GM19468 (cell line): ENCODE results near the gene FYN.

ENCODE experiments used
- ATAC-seq: cut with Tn5 transposase; IDR thresholded peaks from one replicate; pipeline ENCODE4 v1.9.1; 2021; ENCODE audit warnings: mild to moderate bottlenecking, moderate library complexity, moderate number of reproducible peaks; ENCODE audit not compliant: unreplicated experiment; ENCODE audit errors: extremely low read depth

Gene FYN

GRCh38 chr6:111625099-111625416 lies 248.2 kb downstream of the FYN start:
- ATAC-seq, result no peak

GRCh38 chr6:111624401-111625098 lies 248.7 kb downstream of the FYN start:
- no peak for ATAC-seq

DNA sequence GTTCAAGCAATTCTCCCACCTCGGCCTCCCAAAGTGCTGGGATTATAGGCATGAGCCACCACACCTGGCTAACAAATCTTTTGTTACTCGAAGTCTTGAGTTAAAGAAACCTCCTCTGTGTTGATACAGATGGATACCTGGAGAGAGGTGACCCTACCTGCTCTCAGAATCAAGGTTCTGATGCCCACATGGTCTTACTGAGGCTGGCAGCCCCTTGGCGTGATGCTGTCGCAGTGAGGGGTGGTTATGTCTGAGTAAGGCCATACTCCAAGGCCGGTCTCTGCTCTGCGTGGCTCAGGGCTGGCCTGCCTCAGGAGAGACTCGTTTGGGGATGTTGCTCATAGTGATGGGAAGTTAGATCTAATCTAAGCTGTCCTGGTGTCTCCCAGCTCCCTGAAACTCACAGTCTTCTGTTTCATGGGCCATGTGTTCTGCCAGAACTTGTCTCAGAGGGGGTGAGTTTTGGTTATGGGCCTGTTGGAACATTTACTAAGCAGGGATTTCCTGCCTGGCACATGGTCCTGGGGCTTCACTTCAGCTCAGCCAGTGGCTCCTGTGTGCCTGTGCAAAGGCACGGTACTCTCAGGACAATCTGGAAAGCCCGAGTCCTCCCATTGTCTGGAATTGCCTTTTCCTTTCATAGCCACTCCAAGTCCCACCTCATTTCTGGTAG lies 250.1 kb downstream of the FYN start:
- ATAC-seq, result no peak

DNA sequence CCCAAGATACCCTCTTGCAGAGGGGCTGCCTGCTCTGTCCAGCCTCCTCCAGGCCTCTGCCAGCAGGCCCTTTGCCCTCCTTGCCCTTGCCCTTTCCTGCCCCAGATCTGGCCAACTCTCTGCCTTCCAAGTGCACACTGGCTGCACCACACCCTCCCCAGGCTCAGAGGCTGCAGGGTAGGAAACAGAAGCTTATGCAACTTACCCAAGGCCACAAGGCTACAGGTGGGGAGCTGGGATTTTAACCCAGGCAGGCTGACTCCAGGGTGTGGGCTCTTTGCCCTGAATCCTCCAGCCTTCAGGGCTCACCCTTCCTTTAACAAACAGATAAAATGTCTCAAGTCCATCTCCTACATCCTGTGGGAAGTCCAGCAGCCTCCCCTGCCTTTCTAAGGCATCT lies 253.1 kb downstream of the FYN start:
- no peak for ATAC-seq

DNA sequence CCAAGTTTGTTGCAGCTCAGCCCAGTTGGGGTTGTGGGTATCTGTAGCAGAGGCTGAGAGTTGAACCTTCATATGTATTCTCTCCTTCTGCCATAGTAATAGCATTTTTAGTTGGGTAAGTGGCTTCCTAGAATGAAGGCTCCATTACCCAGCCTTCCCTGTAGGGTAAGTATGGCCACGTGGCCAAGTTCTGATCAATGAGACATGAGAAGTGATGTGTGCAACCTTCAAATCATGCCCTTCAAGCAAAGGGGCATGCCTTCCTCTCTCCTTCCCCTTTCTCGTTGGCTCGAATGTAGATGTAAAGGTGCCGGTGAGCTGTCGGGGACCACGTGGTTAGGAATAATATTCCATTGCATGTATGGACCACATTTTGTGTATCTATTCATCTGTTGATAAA lies 254.8 kb downstream of the FYN start:
- ATAC-seq, result no peak

- no peak for ATAC-seq
Measured at GRCh38 chr6:111617149-111617548, 256.1 kb downstream of the FYN start.

DNA sequence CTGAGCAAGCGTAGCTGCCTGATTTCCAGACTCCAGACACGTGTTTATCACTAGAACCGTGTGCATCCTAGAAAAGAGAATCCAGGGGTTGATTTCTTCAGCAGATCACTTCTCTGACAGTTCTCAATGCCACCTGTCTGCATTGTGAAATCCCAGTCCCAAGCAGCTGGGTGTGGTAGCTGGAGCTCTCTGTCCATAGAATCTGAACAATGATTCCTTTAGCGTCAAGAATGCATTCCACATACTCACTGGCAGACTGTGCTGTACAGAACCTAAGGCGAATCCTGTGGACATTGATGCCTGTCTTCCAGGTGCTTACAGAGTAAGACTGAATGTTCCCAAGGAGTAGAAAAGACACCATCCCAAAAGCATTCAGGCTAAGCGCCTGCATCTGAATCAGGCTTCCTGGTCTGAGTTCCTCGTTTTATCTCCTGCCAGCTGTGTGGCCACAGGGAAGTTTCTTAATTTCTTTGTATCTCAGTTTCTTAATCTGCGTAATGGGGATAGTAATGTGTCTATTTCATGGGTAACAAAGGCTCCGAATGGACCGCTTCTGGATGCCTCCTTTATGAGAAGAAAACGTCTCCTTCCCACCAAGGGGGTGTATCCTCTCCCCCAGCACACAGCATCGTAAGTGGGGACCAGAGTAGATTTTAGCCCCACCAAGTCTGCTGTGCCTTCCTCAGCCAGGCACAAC lies 257.2 kb downstream of the FYN start:
- no peak for ATAC-seq

DNA sequence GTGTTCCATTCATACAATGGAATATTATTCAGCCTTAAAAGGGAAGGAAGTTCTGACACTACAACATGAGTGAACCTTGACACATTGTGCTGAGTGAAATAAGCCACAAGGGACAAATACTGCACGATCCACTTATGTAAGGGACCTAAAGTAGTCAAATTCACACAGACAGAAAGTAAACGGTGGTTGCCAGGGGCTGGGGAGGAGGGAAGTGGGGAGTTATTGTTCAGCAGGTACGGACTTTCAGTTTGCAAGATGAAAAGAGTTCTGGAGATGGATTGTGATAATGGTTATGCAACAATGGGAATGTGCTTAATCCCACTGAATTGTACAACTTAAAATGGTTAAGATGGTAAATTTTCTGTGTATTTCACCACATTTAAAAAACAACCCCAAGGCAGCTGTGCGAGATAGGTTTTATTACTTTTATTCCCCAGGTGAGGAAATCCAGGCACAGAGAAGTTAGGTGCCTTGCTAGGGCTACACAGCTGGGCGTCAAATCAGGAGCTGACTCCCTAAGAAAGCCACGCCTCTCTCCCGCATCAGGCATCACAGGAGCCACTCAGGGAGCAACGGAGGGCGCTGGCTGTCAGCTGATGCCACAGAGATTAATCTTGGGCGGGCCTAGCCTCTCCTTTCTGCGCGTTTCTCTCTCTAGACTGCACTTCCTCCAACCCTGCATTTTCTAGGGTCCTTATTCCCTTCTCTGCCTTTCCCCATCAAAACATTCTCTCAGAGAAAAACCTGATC lies 258.2 kb downstream of the FYN start:
- no peak for ATAC-seq

DNA sequence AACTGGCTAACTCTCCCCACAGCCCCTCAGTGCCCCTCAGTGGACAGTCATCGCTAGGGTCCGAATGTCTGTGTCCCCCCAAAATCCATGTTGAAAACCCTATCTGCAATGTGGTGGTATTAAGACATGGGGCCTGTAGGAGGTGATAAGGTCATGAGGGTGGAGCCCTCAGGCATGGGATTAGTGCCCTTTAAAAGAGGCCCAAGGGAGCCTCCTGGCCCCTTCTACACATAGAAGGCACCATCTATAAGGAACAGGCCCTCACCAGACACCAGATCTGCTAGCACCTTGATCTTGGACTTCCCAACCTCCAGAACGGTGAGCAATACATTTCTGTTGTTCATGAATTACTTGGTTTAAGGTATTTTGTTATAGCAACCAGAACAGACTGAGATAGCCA lies 260.9 kb downstream of the FYN start:
- no peak for ATAC-seq

DNA sequence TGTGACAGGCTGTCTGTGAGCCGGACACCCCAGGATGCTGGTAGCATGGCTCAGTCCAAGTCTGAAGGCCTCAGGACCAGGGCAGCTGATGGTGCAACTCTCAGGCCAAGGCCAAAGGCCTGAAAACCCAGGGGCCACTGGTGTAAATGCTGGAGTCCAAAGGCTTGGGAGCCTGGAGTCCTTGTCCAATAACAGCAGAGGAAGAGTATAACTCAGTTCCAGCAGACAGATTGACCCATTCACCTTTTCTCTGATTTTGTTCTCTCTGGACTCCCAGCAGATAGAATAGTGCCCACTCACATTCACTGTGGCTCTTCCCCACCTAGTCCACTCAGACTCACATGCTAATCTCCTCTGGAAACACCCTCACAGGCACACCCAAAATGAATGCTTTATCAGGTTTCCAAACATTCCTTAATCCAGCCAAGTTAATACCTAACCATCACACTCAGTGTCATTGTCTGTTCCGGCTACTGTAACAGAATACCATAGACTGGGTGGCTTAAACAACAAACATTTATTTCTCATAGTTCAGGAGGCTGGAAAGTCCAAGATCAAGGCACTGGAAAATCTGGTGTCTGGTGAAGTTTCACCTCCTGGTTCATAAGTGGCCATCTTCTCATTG lies 262.6 kb downstream of the FYN start:
- no peak for ATAC-seq
